Measurements from ENCODE around the gene ANKRD37. TPM values are rescaled to one million over a fixed set of nuclear protein-coding genes. Genes with fewer than 3 reads are reported as not detected.

The ANKRD37 gene
- total RNA-seq, 1 donor from 2014 or later, result 10.6 TPM

DNA sequence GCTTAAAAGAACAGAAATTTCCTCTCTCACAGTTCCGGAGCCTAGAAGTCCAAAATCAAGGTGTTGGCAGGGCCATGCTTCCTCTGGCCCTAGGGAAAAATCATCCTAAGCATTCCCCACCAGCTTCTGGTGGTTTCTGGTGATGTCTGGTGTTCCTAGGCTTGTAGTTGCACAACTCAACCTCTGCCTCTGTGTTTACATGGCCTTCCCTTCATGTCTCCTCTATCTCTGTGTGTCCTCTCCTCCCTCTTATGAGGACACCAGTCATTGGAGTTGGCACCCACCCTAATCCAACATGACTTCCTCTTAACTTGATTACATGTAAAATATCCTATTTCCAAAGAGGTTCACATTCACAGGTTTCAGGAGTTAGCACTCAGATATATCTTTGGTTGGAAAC, 16.3 kb upstream of the ANKRD37 start:
- DNase-seq (ENCODE audit: low read depth), result no peak

DNA sequence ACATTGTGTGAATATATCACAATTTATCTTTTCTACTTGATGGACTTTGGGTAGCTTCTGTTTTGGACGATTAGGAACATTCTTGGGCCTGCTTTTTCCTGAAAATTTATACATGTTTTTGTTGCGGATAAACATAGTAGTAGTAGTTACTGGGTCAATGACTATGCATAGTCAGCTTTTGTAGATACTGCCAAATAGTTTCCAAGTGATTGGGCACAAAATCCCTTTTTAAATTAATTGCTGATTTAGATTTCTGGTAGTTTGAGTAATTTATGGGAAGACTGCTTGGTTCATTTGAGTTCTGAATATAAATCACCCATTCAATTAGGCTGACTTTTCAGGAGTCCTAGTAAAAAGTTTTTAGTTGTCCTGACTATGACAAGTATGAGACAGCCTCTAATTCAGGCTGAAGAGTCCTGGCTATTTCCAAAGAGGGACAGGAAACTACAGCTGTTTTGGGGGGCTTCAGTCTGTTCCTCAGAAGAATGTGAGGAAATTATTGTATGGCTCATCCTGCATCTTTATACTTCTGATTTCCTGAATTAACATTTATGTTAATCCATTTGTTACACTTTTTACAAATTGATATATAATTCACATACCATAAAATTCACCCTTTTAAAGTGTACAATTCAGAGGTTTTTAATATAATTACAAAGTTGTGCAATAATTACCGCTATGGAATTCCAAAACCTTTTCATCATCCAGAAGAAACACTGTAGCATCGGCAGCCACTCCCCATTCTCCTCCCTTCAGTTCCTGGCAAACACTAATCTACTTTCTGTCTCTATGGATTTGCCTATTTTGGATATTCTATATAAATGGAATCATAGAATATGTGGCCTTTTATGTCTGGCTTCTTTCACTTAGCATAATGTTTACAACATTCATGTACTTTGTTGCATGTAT, 15.1 kb upstream of the ANKRD37 start:
- peak; percentile 43 for DNase-seq (ENCODE audit: low read depth)

DNA sequence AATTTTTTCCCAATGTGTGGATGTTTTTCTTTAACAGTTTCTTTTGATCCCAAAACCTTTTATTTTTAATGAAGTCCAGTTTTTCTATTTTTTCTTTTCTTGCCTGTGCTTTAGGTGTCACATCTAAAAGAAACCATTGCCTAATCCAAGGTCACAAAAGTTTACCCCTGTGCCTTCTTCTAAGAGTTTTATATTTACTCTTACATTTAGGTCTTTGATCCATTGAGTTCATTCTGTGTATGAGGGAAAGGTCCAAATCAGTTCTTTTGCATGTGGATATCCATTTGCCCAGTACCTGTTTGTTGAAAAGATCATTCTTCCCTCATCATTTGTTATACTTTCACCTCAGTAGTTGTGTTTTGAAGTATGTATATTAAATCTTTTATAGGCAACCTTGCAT, 13.9 kb upstream of the ANKRD37 start:
- DNase-seq (ENCODE audit: low read depth), result no peak

DNA sequence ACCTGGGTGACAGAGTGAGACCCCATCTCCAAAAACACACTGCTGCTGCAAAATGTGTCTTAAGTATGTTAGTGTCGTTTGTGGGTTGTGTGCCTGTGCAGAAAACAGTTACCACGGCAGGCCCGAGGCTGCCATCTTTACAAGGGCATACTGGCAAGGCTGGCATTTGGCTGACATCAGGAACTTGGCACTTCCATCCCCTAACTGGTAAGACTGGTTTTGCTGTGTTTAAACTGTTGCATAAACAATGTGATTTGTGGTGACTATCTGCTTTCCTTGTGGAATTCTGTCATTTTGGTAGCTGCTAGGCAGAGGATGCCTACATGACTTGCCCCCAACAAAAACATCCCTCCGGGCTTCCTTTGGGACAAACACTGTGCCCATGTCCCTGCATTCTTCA, 13.2 kb upstream of the ANKRD37 start:
- no peak for DNase-seq (ENCODE audit: low read depth)

DNA sequence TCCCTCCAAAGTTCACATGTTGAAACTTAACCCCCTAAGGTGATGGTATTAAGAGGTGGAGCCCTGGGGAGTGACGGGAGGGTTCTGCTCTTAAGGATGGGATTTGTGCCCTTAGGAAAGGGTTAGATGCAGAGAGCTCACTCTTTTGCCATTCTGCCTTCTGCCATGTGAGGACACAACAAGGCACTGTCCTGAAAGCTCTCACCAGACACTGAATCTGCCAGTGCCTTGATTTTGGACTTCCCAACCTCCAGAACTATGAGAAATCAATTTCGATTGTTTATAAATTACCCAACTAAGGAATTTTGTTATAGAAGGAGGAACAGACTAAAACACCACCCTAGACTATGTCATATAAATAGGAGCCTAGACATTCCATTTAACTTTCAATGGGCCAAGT, 12.6 kb upstream of the ANKRD37 start:
- no peak for DNase-seq (ENCODE audit: low read depth)

DNA sequence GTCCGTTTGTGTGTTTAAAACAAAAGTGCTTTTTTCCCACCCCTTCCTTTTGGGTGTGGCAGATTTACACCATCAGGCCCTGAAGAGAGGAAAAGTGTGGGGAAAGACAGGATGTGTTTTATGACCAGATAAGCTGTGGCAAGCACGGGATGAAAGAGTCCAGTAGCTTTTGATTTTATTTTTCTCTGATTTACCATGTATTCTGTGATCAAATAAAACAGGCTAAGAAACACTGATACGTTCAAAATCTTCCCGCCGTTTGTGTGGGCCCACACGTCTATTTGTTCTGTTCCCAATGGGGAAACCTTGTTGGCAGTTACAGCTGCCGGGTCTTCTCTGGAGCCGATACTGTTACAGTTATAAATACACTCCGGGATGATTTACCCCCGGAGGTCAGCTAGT, 11.7 kb upstream of the ANKRD37 start:
- no peak for DNase-seq (ENCODE audit: low read depth)

DNA sequence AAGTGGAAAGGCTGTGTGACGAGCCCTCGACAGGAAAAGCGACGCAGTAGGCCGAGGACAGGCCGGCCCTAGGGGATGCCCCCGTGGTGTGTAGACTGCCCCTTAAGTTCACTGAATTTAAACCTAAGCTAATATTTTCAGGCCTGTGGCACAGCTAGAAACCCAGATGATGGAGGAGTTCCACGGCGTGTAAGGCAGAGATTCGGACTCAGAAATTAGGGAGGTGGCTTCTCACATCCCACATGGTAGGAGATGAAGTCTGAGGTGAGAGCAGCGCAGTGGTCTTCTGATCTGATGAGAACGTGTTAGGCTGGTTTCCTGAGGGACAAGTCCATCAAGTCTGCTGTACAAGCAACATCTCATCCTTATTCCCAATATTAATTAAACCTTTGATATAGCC, 8.7 kb upstream of the ANKRD37 start:
- DNase-seq (ENCODE audit: low read depth), result no peak

DNA sequence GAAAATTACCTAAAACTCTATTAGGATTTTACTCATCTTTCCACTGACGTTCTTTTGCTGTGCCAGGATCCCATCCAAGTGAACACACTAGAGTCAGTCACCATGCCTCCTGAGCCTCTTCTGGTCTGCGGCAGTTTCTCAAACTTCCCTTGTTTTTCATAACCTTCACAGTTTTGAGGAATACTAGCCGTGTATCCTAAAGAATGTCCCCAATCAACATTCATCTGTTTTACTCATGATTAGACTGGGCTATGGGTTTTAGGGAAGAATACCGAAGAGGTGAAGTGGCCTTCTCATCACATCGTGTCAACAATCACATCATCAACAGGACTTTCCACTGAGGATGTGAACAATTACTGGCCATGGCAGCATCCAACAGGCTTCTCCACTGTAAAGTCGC, 5.7 kb upstream of the ANKRD37 start:
- no peak for DNase-seq (ENCODE audit: low read depth)

DNA sequence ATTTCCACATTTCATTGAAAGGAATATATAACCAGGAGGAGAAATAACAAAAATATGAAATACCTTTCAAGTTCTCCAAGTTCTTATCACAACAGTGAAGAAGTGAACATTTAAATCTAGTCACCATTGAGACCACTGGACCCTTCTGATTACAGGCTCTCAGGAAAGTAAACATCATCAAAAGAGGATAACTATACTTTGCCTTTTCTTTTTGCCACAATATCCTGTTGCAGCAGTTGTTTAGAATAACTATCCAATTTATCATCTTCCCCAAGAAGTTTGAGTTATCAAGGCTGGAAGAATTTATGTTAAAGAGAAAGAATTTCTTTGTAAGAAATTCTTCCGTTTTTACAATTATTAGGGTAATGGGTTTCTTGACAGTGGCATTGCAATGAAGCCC, 4.5 kb upstream of the ANKRD37 start:
- no peak for DNase-seq (ENCODE audit: low read depth)

DNA sequence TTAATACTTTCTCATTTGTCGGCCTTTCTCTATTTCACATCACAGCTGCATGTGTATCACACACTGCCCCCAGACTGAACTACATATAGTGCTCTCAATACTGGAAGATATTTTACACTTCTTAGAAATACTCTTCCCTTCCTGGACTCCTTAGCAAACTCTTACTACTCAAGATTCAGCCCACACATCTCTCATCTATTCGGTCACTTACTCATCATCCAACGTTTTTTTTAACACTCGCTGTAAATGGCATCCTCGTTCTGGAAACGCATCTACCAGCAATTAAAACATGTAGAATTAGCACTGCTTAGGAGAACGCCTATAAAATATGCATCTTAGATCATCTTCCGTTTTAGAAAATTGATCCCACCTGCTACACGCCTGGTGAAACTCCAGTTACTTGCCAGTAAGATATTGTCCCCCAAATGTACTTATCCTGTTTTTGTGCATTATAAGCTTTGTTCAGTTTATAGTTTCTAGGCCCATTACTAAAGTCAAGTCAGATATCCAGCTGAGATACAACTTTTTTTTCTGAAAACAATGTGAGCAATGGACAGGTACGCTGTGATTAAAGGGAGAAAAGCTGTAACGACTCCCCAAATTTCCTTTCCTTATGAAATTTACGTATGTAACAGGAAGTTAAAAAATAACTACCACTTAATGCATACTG, 1.9 kb upstream of the ANKRD37 start:
- DNase-seq (ENCODE audit: low read depth), result no peak

DNA sequence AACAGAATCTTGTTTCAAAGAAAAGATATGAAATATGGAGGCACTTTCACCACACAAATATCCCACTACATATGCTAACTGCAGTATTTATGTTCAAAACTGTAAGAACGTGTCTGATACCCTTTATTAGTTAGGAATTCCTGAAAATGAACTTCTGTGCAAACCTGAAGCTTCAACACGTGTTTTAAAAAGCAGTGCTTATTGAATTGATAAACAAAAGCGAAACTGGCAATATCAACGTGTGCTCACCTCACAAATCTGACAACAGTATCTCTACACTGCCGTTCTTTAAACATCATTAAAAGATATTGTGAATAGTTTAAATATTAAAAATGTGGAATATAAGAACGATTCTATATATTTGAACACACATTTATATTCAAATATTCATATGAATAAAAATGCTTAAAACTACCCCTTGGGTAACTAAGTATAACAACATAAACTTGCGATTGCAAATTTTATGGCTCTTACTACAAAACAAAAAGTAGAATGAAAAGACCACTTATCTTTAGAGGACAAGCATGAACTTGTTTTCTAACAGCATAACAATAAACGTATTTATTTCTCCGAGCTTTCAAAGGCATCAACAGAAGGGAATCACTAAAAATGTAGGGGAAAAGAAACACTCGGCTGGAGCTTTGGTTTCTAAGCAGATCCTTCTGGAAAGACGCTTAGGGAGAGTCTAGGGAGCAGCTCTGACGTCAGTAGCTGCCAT, 1.2 kb upstream of the ANKRD37 start, which contains the start of gene LRP2BP:
TSS of gene LRP2BP (minus strand) at position 687 of the 718 bp plus-strand sequence. CDS start 17,738 bp downstream, outside the sequence.
- peak; percentile 80 for DNase-seq (ENCODE audit: low read depth)

DNA sequence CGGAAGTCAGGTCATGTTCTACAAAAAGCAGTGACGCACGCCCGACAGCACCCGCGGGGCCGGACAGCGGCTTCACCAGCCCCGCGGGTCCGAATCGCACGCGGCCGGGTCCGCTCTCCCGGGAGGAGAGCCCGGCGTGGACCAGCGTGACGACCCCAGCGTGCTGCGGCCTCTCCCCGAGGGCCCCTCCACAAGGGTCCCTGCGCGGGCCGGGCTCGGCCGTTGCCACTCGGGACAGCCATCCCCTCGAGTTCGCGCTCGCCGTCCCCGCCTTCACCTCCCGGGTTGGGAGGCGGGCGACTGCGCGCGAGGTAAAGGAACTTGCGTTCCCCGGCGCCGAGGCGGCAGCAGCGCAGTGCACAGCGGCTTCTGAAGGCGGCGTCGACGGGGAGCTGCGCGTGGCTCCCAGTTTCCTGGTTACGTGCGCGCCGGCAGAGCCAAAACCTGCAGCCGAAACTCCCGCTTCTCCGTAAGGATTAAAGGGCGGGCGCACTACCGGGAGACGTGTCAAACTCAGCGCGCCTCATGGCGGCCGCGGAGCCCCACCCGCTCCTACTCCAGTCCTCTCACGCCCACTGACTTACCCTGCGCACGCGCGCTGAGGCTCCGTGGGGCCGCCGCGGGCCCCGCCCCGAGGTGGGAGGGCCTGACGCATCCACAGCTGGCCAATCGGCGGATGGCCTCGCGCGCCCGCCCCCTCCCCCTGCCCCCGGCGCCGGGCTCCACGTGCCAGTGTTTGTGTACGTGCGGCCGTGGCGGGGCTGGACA, 501 bp upstream of the ANKRD37 start:
- peak; percentile 91 for DNase-seq (ENCODE audit: low read depth)

DNA sequence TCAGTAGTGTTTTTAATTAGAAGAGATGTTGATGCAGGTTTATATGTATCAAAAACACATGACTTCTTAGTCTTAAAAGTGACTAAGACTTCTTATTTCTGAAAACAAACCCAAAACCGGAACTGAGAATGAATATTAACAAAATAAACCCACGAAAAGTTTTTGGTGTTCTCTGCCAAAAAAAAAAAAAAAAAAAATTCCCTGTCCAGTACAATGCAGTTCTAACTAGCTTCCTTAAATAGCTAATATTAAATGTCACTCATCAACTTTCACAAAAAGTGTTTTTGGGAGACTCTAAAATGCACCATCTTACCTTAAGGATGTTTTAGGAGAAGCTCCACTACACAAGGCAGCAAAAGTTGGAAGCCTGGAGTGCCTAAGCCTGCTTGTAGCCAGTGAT, 2.0 kb downstream of the ANKRD37 start:
- DNase-seq (ENCODE audit: low read depth), result no peak

DNA sequence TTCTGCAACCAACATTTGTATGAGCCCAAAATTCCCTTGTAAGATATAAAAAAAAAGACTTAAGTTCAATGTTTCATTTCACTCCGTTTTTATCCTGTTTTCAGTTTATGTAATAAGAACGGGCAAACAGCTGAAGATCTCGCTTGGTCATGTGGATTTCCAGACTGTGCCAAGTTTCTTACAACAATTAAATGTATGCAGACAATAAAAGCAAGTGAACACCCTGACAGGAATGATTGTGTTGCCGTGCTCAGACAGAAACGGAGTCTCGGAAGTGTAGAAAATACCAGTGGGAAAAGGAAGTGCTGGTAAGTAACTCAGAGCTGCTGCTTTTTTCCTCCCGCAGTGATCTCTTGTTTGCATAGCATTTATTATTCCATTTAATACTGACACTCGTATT, 2.8 kb downstream of the ANKRD37 start:
- peak; percentile 27 for DNase-seq (ENCODE audit: low read depth)

DNA sequence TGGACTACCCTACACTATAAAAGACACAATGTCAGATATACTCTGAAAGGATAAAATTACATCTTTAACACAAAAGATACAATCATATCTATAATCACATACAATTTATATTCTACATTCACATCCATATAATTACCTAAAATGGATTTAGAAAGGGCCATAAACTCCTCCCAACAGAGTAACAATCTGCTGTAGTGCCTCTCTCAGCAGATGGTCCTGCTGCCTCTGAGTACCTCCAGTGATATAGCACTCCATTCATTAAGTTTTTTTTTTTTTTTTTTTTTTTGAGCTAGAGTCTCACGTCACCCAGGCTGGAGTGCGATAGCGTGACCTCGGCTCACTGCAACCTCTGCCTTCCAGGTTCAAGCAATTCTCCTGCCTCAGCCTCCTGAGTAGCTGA, 7.4 kb downstream of the ANKRD37 start:
- no peak for DNase-seq (ENCODE audit: low read depth)

DNA sequence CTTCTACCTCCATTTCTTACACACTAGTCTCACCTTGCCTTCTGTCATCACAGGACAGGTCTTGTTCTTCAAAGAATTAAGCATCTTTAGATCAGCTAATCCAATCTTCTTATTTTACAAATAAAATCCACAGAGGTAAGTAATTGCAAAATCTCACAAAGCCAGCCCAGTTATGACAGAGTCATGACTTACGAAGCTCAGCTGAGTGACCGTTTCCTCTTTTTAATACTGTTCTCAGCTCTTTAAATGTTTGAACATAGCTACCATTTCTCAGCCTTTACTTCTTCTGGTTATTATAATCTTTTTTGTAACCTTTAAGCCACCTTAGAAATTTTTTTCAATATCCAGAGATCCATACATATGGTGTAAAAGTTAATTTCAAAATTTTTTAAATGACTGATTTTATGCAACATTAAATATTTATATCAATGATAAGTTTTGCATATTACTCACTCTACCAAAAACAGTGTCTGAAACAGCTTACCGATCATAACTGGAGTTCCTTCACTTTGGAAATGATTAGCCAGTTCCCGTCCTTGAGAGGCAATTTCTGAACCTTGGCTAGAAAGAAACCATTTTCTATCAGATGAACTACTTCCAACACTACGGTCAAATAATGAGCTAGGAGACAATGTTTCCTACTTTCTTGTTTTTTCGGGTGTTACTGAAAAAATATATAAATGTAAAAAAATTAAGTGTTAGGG, 8.8 kb downstream of the ANKRD37 start:
- no peak for DNase-seq (ENCODE audit: low read depth)

DNA sequence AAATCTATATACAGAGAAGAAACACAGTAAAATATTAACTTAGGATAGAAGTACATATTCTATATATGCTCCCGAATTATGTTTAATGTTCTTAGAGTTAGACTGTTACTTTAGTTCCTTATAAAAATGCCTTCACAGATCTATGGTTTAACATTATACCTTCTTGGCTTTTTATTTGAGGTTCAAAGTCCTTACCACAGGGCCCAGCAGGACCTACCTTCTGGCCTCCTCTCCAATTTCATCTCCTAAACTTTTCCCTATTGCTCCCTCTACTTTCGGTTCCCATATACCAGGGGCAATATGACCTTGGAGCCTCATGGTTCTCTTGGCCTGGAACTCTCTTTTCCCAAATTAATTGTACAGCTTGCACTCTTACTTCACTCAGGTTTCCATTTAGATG, 11.8 kb downstream of the ANKRD37 start:
- DNase-seq (ENCODE audit: low read depth), result no peak

DNA sequence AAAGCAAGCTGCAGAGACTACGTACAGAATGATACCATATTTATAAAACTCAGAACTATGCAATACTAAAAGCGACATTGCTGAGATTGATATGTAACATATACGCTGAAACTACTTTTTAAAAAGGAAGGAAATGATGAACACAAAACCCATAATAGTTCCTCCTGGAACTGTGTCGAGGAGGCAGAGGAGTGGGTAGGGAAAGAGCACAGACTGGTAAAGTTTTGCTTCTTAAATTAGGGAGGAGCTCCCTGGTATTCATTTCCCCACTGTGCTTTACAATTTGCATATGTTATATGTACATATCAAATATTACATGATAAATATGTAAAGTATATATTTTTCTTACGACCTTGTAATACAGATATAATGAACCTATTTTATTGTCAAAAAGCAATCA, 15.2 kb downstream of the ANKRD37 start:
- no peak for DNase-seq (ENCODE audit: low read depth)

DNA sequence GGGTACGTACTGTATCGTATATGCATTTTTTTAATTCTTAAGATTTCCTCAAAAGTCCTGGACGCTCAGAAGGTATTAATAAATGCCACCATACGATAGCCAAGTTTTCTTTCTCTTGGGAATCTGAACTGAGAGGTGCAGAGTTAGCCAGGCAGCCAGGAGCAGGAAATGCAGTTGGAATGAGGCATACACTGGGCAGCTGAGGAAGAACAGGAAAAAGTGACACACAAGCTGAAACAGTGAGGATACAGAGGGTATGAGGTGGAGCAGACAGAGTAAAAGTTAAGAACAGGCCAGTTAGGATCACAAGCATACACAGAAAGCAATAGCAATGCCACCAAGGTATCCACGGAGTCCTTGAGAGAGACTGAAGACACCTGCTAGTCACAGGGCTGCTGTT, 15.8 kb downstream of the ANKRD37 start:
- DNase-seq (ENCODE audit: low read depth), result no peak

DNA sequence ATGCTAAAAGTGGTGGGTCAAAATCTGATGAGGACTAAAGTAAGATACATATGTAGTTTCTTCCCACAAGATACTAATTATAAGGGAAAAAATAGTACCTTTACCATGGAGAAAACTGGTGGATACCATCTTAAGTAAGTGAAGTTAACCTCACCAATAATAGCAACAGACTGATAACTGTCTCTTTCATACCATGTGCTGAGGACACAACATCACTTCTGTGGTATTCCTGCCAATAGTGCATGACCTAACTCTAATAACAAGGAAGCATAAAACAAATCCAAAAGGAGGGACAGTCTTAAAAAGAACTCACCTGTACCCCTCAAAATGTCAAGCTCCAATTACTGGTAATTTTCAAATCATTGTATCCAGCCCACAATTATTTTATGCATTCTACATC, 20.3 kb downstream of the ANKRD37 start:
- DNase-seq (ENCODE audit: low read depth), result no peak

All from renal cortical epithelial cell (primary cell).